GM12873 (cell line): ENCODE measurements around the gene NAA20.

Experiments
- TF ChIP-seq, protein P1 (sequence below): IDR thresholded peaks from 2 replicates; pipeline ENCODE4 v1.5.1; 2012; ENCODE audit warnings: low read depth, mild to moderate bottlenecking, moderate library complexity, low read length, control low read depth; ENCODE audit not compliant: insufficient read depth; ENCODE audit errors: missing control alignments

The NAA20 gene

GRCh38 chr20:20023395-20023794, 6.2 kb downstream of the NAA20 start:
- TF ChIP-seq, protein P1, sequence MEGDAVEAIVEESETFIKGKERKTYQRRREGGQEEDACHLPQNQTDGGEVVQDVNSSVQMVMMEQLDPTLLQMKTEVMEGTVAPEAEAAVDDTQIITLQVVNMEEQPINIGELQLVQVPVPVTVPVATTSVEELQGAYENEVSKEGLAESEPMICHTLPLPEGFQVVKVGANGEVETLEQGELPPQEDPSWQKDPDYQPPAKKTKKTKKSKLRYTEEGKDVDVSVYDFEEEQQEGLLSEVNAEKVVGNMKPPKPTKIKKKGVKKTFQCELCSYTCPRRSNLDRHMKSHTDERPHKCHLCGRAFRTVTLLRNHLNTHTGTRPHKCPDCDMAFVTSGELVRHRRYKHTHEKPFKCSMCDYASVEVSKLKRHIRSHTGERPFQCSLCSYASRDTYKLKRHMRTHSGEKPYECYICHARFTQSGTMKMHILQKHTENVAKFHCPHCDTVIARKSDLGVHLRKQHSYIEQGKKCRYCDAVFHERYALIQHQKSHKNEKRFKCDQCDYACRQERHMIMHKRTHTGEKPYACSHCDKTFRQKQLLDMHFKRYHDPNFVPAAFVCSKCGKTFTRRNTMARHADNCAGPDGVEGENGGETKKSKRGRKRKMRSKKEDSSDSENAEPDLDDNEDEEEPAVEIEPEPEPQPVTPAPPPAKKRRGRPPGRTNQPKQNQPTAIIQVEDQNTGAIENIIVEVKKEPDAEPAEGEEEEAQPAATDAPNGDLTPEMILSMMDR, result no peak

DNA sequence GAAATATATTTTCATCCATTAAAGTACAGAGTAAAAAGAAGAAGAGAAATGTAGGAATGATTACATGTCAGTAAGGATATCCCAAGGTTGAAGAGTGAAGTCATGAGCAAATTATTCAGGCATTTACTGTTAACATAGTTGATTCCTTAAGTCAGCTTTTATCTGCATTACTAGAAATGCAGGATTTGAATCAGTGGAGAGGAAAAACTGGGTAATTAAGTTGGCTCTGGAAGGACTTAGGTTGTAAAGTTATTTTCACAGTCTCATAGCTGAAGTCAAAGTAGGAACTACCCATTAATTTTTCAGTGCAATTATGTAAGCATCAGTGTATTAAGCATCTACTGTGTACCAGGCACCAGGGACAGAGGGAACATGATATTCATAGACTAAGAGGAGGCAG, 7.8 kb downstream of the NAA20 start:
- TF ChIP-seq, protein P1, result no peak

DNA sequence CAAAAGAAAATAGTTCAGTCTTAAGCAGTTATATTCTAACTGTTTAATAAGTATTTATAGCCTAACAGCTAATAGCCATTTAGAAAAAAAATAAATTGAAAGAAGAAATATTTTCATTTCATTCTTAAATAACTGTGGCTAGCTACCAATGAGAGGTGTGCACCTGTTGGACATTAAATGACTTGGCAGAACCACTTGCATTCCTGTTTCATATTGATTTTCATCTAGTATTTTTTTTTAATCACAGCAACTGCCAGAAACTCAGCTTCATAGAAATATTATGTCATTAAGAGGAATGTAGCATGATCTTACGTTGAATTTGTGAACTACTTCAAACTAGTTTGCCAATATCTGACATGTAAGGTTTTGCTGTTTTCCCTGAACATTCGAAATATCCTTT, 10.1 kb downstream of the NAA20 start:
- TF ChIP-seq, protein P1, result no peak

GRCh38 chr20:20031790-20032189, 14.6 kb downstream of the NAA20 start:
- TF ChIP-seq, protein P1, result no peak

GRCh38 chr20:20034486-20034885, 17.3 kb downstream of the NAA20 start:
- TF ChIP-seq, protein P1, result no peak

DNA sequence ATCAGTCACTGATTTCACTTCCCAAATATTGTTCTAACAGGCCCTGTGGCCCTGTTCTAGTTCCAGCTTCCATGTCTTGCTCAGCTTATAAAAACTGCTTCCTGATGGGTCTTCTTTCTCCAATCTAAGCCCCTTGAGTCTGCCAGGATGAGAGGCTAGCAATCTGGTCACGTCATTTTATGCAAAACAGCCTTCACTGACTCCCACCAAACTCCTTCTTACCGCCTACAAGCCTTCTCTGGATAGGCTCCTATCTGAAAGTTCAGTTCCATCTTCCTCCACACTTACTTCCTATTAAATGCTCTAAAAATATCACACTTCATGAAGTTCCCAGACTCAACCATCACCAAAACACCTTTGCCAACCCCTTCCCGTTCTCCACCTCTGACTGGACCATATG, 19.6 kb downstream of the NAA20 start:
- TF ChIP-seq, protein P1, result no peak

DNA sequence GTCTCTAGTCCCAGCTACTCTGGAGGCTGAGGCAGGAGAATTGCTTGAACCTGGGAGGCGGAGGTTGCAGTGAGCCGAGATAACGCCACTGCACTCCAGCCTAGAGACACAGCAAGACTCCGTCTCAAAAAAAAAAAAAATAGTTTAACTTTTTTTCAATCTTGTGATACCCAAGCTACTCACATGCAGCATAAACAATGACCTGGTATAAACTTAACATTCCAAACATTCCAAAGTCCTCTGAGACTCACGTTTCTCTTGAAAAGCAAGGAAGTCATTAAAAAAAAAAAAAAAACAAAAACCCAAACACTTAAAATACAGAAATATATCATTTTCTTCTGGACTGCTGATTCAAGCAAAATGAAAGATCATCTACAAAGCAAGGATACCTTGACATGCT, 20.8 kb downstream of the NAA20 start:
- TF ChIP-seq, protein P1, result no peak
